Immature natural killer cell (primary cell): ENCODE data around the gene KCNQ4. TPM values are rescaled to one million over a fixed set of nuclear protein-coding genes. Genes with fewer than 3 reads are reported as not detected.

Source experiments
- DNase-seq, 3 donors: peaks; one replicate each; pipeline ENCODE4 v3.0.0; 2022; ENCODE audit warnings: mixed read lengths in 1 of 3
- H3K27ac Mint-ChIP-seq, 6 donors: one replicate each; pipeline ENCODE4 v1.8.0; 2020; ENCODE audit warnings: mixed read lengths in 6 of 6, mild to moderate bottlenecking in 5 of 6, inconsistent platforms in 4 of 6, moderate library complexity in 3 of 6
- H3K27me3 Mint-ChIP-seq, 3 donors: one replicate each; pipeline ENCODE4 v1.8.0; 2020 to 2021; ENCODE audit warnings: low read depth in 3 of 3, mild to moderate bottlenecking in 3 of 3, mixed read lengths in 3 of 3, moderate library complexity in 3 of 3, inconsistent platforms in 1 of 3
- H3K36me3 Mint-ChIP-seq, 3 donors: one replicate each; pipeline ENCODE4 v1.8.0; 2020; ENCODE audit warnings: mixed read lengths in 3 of 3, inconsistent platforms in 2 of 3, mild to moderate bottlenecking in 2 of 3
- H3K4me1 Mint-ChIP-seq, 2 donors: one replicate each; pipeline ENCODE4 v1.8.0; 2020; ENCODE audit warnings: inconsistent platforms in 2 of 2, mild to moderate bottlenecking in 2 of 2, mixed read lengths in 2 of 2, moderate library complexity in 1 of 2
- H3K4me3 Mint-ChIP-seq, 5 donors: one replicate each; pipeline ENCODE4 v1.8.0; 2020; ENCODE audit warnings: mild to moderate bottlenecking in 5 of 5, mixed read lengths in 5 of 5, inconsistent platforms in 3 of 5, moderate library complexity in 3 of 5
- H3K9me3 Mint-ChIP-seq, 6 donors: one replicate each; pipeline ENCODE4 v1.8.0; 2020; ENCODE audit warnings: mild to moderate bottlenecking in 6 of 6, mixed read lengths in 6 of 6, inconsistent platforms in 4 of 6, moderate library complexity in 3 of 6
- polyA plus RNA-seq, 3 donors: library from polyadenylated mRNA; unstranded; fragments of 300-500 nt; fragmentation: Illumina TruSeq; gene quantifications; one replicate each; pipeline ENCODE4 v1.2.3, GENCODE V29; 2021

Gene KCNQ4
- polyA plus RNA-seq, 3 donors from 2014 or later = not detected

DNA sequence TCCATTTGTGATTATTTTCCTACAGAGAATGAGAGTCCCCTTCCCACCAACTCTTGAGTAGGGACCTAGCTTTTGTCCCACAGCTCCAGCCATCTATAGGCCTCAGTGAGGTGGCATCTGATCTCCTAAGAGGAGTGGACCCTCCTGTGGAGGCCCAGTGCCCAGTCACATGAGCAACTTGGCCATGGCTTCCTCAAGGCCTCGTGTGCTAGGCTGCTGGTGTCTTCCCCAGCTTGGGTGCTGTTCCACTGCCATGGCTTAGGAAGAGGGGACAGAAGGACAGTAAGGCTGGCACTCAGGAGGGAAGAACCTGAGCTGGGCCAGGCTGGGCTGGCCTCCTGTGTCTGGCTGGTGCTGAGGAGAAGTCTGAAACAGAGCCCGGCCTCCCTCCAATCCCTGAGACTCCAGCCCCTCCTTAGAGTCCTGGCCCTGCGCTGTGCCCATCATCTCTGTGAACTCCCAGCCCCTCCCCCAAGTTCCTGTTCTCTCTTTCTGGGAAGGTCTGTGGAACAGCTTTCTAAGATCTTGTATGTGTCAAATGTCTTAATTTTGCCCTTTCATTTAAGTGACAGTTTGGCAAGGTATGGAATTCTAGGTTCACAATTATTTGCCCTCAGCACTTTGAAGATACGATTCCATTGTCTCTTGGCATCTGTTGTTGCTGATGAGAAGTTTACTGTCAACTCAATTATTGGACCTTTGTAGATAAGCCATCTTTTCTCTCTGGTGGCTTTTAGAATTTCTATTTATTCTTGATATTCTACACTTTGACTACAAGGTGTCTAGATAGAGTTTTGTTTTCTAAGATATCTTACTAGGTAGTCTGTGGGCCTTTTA lies 7.1 kb upstream of the KCNQ4 start:
- Mint-ChIP-seq H3K4me3 (no peak overlapping the region), H3K27me3 (peaks cover 0 to 7% (median 0%) of the 10 kb centered on the region in 3 donors), H3K4me1 (peaks cover 0 to 1% of the 10 kb centered on the region in 2 donors), H3K27ac (no peak overlapping the region), H3K9me3 (no peaks in the 10 kb centered on the region), H3K36me3 (peaks cover 15 to 29% (median 16%) of the 10 kb centered on the region in 3 donors)
- DNase-seq = no peak

DNA sequence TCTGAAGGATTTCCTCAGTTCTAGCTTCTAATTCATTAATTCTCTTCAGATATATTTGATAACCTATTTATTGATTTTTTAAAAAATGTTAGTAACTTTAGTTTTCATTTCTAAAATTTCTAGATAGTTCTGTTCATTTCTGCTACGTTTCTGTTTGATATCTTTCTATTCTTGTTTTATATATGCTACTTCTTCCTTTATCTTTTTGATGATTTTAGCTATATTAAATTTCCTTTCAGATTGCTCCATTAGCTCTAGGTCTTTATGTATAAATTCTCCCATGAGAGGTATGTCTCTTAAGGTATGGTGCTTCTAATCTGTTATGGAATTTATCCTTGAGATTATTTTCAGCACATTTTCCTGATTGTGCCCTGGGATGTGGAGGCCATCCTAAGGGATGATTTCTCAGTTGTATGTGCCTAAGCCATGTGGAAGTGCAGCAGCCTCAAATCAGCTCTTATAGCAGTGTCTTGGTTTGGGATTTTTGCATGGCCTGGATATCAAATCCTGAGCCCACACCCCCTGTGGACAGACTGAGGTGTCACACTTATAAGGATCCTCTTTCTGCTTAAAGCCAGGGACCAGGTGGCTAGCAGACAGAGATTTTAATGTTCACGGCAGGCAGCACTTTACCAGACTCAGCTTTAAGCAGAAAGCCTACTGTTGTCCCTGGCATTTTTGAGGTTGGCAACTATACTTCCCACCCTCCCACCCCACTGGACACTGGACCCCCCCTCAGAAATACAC lies 6.2 kb upstream of the KCNQ4 start:
- Mint-ChIP-seq H3K27ac (no peak overlapping the region), H3K4me1 (peaks cover 0 to 4% of the 10 kb centered on the region in 2 donors), H3K27me3 (peaks cover 0 to 7% (median 2%) of the 10 kb centered on the region in 3 donors), H3K36me3 (peaks cover 15 to 28% (median 16%) of the 10 kb centered on the region in 3 donors), H3K4me3 (no peak overlapping the region), H3K9me3 (no peaks in the 10 kb centered on the region)
- DNase-seq = no peak

DNA sequence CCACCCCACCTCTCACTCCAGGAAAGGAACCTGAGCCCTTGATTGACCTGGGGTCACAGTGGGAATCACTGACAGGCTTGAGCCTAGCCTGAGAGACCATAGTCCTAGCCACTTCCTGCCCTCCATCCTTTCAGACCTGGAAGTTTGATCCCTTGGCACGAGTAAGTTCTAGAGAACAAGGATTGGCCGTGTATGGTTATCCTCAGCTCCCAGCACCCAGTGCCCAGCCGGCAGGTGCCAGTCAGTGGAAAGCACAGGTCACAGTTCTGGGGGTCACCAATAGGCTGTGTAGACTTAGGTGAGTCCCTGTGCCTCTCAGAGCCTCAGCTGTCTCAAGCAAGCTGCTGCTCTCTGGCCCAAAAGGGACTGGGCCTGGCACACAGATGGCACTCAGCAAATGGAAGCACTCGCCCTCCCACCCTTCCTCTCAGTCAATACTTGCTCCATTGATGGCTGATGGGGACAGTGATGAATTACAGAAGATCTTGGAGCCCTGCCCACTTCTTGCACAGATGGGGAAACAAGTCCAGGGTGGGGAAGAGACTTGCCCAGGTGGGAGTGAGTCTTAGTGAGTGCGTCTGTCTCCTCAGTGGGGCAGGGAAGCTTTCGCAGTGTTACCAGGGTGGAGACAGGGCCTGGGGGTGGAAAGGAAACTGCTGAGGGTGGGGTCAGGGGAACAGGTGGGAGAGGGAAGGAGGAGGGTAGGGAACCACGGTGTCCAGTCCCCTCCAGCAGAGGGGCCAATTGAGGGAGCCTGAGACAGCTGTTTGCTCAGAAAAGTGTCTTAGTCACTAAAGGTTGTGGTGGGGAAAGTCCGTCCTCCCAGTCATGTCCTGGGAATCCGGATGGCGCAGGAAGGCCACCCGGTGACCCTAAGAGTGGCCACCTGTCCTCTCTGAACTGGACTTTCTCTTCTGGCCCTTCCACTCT lies 2.6 kb upstream of the KCNQ4 start:
- no peak for DNase-seq
- Mint-ChIP-seq H3K4me3 (no peak overlapping the region), H3K4me1 (peaks cover 5 to 13% of the 10 kb centered on the region in 2 donors), H3K27me3 (peaks cover 1 to 10% (median 6%) of the 10 kb centered on the region in 3 donors), H3K27ac (no peak overlapping the region), H3K36me3 (peaks cover 15 to 27% (median 16%) of the 10 kb centered on the region in 3 donors), H3K9me3 (no peaks in the 10 kb centered on the region)

DNA sequence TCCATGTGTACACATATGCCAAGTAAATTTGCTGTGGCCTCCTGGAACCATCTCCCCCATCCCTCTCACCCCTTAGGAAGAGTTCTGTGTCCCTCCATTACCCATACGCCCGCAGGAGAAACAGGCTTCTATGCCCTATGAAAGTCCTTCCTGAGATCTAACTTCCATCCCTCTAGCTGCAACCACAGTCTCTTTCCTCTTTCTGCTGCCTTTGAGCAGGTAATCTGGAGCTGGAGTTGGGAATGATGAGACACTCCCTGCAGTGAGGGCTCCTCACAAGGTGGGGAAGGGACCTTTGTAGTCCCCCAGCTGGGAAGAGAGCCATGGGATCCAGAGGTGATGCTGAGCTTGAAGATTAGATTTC lies 2.0 kb upstream of the KCNQ4 start:
- H3K4me3 Mint-ChIP-seq = peak overlapping the region in 1 of 5 donors; percentile 5
- H3K27me3 Mint-ChIP-seq = peaks cover 4 to 10% (median 6%) of the 10 kb centered on the region in 3 donors
- H3K9me3 Mint-ChIP-seq = no peaks in the 10 kb centered on the region
- peaks cover 13 to 20% (median 14%) of the 10 kb centered on the region in 3 donors for H3K36me3 Mint-ChIP-seq
- H3K27ac Mint-ChIP-seq = no peak overlapping the region
- DNase-seq = no peak
- H3K4me1 Mint-ChIP-seq = peaks cover 5 to 13% of the 10 kb centered on the region in 2 donors

DNA sequence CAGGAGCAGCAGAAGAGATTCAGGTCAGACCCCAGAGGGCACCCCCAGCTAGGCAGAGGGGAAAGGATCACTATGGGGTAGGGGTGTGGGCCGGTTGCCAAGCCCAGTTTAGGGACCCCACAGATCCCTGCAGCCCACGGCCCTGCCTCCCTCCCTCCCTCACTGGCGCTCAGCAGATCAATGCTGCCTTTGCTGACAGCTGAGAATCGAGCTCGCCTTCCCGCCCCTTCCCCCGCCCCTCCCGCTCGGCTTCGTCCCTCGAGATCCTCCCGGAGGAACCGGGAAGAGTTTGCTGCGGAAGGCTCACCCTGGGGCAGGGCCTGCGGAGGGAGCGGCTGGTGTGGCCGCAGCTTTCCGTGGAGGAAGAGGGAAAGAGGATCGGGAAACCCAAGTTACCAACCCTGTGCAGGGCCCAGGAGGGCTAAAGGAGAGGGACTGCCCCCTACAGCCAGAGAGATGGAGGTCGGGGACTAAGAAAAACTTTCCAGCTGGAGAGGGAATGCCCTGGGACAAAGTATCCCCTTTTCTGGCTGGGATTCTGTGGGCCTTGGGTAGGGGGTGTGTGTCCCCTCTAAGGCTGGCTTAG lies 1.1 kb upstream of the KCNQ4 start:
- Mint-ChIP-seq H3K27me3 (peaks cover 4 to 10% (median 7%) of the 10 kb centered on the region in 3 donors), H3K9me3 (no peaks in the 10 kb centered on the region), H3K27ac (no peak overlapping the region), H3K4me1 (peaks cover 5 to 13% of the 10 kb centered on the region in 2 donors), H3K36me3 (peaks cover 4 to 12% (median 5%) of the 10 kb centered on the region in 3 donors), H3K4me3 (peak overlapping the region; percentile 45 to 72 (median 64))
- no peak for DNase-seq

DNA sequence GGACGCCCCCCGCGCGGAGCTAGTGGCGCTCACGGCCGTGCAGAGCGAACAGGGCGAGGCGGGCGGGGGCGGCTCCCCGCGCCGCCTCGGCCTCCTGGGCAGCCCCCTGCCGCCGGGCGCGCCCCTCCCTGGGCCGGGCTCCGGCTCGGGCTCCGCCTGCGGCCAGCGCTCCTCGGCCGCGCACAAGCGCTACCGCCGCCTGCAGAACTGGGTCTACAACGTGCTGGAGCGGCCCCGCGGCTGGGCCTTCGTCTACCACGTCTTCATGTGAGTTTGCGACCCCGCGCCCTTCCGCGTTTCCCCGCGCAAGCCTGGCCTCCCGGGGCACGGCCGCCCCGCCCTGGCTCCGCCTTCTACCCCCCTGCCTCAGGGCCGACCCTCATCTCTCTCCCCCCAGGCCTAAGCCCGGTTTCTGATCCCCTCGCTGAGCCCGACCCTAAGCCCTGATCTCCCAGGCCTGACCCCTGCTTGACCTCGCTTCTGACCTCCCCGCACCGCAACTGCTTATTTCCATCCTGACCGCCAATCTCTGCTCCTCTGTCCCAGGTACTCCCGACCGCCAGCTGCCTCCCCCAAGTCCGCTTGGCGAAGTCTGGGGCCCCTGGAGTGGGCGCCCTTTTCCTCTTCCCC lies 669 bp downstream of the KCNQ4 start:
- Mint-ChIP-seq H3K4me3 (peak overlapping the region; percentile 5 to 71 (median 30)), H3K27me3 (peaks cover 4 to 9% (median 8%) of the 10 kb centered on the region in 3 donors), H3K9me3 (no peaks in the 10 kb centered on the region), H3K36me3 (peaks cover 0 to 4% (median 4%) of the 10 kb centered on the region in 3 donors), H3K4me1 (peaks cover 5 to 12% of the 10 kb centered on the region in 2 donors), H3K27ac (no peak overlapping the region)
- no peak for DNase-seq

DNA sequence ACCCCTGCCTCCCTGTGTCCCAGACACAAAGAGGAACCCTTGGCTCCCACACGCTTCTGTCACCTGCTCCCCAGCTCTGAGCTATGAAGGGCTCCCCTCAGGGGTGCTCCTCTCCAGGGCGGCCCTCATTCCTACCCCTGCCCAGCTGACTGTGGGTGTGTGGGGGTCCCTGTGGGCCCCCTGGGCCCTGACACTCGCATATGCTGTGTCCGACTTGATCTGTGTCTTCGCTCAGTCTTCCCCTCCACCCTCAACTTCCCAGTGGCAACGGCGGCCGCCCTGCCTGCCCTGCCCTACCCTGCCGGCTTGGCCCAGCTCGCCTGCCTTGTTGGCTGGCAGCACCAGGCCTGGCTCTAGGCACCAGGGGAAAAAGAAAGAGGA lies 1.2 kb downstream of the KCNQ4 start:
- Mint-ChIP-seq H3K4me1 (peaks cover 5 to 12% of the 10 kb centered on the region in 2 donors), H3K9me3 (no peaks in the 10 kb centered on the region), H3K36me3 (peaks cover 0 to 4% (median 4%) of the 10 kb centered on the region in 3 donors), H3K27me3 (peaks cover 4 to 9% (median 8%) of the 10 kb centered on the region in 3 donors), H3K4me3 (peak overlapping the region in 1 of 5 donors; percentile 32), H3K27ac (no peak overlapping the region)
- no peak for DNase-seq

DNA sequence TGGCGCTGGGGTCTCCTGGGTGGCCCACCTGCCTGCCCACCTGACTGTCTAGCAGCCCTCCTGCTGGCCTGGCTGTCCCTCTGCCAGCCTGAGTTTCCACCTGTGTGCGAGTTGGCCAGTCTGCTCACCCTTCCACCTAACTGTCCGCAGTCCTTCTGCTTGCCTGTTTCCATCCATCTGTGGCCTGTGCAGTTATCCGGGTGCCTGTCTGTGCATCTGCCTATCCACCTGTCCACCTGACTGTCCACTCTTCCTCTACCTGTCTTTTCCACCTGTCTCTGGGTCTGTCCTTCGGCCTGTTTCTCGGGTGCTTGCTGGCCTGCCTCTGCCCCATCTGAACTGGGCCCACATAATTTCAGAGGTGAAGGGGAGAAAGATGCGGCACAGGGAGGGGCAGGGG lies 1.9 kb downstream of the KCNQ4 start:
- DNase-seq = no peak
- Mint-ChIP-seq H3K27ac (no peak overlapping the region), H3K36me3 (no peaks in the 10 kb centered on the region), H3K4me1 (peaks cover 5 to 12% of the 10 kb centered on the region in 2 donors), H3K27me3 (peaks cover 6 to 9% (median 8%) of the 10 kb centered on the region in 3 donors), H3K9me3 (no peaks in the 10 kb centered on the region), H3K4me3 (peak overlapping the region in 2 of 5 donors; percentile 42 to 53)

DNA sequence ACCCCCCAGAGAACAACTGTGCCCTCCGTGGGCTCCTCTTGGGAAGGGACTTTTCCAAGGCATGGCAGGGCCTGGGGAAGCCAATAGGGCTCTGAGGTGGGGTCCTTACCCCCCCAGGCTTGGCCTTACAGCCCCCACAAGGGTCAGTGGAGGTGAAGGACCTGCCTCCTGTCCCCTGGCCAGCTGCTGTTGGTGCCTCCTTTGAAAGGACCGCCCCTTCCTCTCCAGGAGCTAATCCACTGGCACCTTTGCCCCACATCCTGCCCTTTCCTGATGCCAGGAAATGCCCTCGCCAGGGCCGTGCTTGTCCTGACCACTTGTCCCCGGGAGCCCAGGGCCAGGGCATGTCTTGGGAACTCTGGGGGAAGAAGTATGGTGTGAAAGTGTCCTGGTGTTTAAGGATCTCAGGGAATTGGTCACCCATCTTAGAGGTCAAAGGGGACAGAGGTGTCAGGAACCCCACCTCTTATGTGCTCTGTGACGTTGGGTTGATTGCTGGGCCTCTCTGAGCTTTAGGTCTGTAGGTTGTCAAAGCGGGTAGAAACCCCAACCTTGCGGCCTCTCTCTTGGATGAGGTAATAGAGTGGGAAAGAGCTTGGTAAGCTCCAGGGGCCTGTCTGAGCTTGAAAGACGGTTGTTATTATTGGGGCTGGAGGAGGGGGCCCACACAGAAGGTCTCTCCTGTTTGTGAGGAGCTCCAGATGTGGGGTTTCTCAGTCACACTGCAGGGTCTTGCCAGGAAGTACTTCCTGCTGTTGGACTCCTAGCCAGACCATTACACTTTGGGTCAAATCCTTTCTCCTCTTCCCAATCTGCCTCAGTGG lies 2.8 kb downstream of the KCNQ4 start:
- peaks cover 5 to 12% of the 10 kb centered on the region in 2 donors for H3K4me1 Mint-ChIP-seq
- peaks cover 6 to 9% (median 8%) of the 10 kb centered on the region in 3 donors for H3K27me3 Mint-ChIP-seq
- no peak for DNase-seq
- no peak overlapping the region for H3K4me3 Mint-ChIP-seq
- no peaks in the 10 kb centered on the region for H3K36me3 Mint-ChIP-seq
- no peaks in the 10 kb centered on the region for H3K9me3 Mint-ChIP-seq
- no peak overlapping the region for H3K27ac Mint-ChIP-seq

DNA sequence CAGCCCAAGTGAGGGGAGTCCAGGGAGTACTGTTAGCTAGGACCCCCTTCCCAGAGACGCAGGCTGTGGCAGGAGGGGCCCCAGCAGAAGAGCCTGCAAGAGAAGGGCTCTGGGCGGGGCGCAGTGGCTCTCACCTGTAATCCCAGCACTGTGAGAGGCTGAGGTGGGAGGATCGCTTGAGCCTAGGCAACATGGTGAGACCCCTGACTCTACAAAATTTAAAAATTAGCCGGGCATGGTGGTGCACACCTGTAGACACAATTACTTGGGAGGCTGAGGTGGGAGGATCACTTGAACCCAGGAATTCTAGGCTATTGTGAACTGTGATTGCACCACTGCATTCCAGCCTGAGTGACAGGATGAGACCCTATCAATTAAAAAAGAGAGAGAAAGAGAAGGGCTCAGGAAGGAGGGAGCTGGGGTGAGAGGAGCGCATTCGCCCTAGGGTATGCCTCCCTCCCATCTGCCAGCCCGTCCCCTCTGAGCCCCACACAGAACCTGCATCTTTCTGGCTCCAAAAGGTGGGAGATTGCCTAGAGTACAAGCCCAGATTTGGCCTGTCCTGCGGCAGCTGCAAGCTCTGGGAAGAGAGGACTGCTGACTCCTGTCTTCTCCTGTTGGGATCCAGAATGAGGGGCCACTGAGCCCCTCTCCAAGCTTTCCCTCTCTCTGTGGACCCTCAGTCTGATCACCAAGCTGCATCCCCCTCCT lies 3.6 kb downstream of the KCNQ4 start:
- Mint-ChIP-seq H3K27me3 (peaks cover 6 to 8% (median 7%) of the 10 kb centered on the region in 3 donors), H3K27ac (no peak overlapping the region), H3K4me3 (no peak overlapping the region)

DNA sequence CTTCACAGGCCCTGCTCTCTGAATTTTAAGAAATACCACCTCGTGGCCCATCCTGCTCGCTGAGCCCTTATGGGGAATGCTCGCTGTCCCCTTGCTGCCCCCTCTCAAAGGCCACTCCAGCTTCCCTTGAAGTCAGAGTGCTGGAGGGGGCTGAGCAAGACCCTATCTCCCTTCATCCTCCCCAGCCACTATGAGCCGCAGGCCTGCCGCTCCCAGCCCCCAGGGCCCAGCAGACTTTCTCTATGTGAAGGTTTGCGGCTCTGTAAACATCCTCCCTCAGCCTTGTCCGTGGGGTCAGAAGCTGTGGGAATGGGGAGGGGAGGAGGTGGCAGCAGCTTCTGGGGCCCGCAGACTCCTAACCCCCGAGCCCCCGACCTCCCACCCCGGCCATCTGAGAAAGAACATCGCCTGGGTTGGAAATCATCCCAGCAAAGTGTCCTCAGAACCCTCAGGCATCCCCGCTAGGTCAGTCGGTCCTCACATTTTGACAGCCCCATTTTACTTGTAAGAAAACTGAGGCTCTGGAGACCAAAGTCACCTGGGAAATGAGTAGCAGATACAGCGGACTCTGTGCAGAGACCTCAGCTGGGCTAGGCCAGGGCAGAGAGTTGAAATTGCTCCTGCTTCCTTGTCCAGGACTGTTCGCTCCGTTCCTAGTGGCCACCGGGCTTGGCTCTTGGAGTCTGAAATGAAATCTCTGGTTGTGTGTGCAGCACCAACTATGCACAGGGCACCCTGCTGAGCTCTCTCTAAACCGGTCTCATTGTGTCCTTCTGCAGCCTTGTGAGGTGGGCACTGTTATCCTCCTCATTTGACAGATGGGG lies 4.4 kb downstream of the KCNQ4 start:
- no peak overlapping the region for H3K4me3 Mint-ChIP-seq
- H3K4me1 Mint-ChIP-seq = peaks cover 4 to 7% of the 10 kb centered on the region in 2 donors
- H3K36me3 Mint-ChIP-seq = no peaks in the 10 kb centered on the region
- no peak for DNase-seq
- peaks cover 7 to 8% (median 8%) of the 10 kb centered on the region in 3 donors for H3K27me3 Mint-ChIP-seq
- H3K27ac Mint-ChIP-seq = no peak overlapping the region
- H3K9me3 Mint-ChIP-seq = no peaks in the 10 kb centered on the region

More for the DNA sequence above, 3.6 kb downstream of the KCNQ4 start:
- Mint-ChIP-seq H3K4me1 (peaks cover 5 to 9% of the 10 kb centered on the region in 2 donors), H3K36me3 (no peaks in the 10 kb centered on the region), H3K9me3 (no peaks in the 10 kb centered on the region)
- no peak for DNase-seq
